Vagina (tissue), 2 donors: ENCODE data around the gene LONP1.

Experiments
- CTCF ChIP-seq, 3 experiments: fragments of 450-650 bp in 2 of 3; fragments of 200-600 bp in 1 of 3; sonication (generic) in 1 of 3; IDR thresholded peaks; one replicate each; pipeline ENCODE4 v1.5.1; 2017 to 2019; ENCODE audit warnings: antibody characterized with exemption in 3 of 3, mild to moderate bottlenecking in 2 of 3, moderate library complexity in 2 of 3
- POLR2A ChIP-seq, 2 donors: fragments of 450-650 bp; IDR thresholded peaks; one replicate each; pipeline ENCODE4 v1.6.1; 2017; ENCODE audit warnings: antibody characterized with exemption in 2 of 2, mild to moderate bottlenecking in 2 of 2, moderate library complexity in 2 of 2
- POLR2AphosphoS5 ChIP-seq, 2 donors: sonication (generic); formaldehyde crosslinking; IDR thresholded peaks; one replicate each; pipeline ENCODE4 v1.9.0; 2017; ENCODE audit warnings: antibody characterized with exemption in 2 of 2, mild to moderate bottlenecking in 2 of 2, low read depth in 1 of 2; ENCODE audit not compliant: insufficient read depth in 1 of 2

- TF ChIP-seq POLR2AphosphoS5 (IDR thresholded peaks at IDR 0.05; ENCODE audit: insufficient read depth in 1 of 2, low read depth in 1 of 2) (no peak), CTCF (IDR thresholded peaks at IDR 0.05) (no peak), POLR2A (IDR thresholded peaks at IDR 0.05) (no peak)
Observed at GRCh38 chr19:5718579-5719273, 1.2 kb downstream of the LONP1 start.
